GM19372 (cell line): ENCODE data around the gene TUBB1.

Experiments
- ATAC-seq: cut with Tn5 transposase; IDR thresholded peaks from one replicate; pipeline ENCODE4 v1.9.1; 2021; ENCODE audit warnings: mild to moderate bottlenecking, low read depth, moderate library complexity; ENCODE audit not compliant: unreplicated experiment

Gene TUBB1

DNA sequence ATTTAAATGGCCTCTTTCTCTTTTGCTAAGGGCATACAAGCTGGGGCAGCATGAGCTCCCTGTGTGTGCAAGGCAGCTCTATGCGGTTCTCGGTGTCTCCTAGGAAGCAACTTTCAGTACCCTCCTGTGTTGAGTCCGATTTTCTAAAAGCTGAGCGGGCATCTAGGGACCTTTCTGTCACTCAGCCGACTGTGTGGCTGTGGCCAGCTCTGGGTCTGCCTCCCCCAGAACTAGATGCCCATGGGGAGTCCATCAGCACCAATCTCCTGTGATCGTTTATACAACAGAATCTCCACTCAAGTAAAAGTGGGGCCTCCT, 30.7 kb upstream of the TUBB1 start:
- no peak for ATAC-seq

DNA sequence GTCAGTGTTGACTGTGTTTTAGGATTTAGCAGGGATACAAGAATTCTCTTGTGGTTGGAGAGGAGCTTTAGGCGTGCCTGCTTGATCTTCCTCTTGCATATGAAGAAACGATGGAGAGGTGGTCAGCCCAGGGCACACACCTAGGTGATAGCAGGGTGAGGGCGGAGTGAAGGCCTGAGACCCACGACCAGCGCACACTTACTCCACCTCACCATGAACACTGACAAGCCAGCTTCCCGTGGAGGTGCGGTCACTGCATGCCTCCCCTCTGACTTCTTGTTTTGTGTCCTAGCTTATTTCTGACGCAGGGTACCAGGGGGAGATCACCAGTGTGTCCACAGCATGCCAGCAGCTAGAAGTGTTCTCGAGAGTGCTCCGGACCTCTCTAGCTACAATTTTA, 30.0 kb upstream of the TUBB1 start:
- no peak for ATAC-seq

DNA sequence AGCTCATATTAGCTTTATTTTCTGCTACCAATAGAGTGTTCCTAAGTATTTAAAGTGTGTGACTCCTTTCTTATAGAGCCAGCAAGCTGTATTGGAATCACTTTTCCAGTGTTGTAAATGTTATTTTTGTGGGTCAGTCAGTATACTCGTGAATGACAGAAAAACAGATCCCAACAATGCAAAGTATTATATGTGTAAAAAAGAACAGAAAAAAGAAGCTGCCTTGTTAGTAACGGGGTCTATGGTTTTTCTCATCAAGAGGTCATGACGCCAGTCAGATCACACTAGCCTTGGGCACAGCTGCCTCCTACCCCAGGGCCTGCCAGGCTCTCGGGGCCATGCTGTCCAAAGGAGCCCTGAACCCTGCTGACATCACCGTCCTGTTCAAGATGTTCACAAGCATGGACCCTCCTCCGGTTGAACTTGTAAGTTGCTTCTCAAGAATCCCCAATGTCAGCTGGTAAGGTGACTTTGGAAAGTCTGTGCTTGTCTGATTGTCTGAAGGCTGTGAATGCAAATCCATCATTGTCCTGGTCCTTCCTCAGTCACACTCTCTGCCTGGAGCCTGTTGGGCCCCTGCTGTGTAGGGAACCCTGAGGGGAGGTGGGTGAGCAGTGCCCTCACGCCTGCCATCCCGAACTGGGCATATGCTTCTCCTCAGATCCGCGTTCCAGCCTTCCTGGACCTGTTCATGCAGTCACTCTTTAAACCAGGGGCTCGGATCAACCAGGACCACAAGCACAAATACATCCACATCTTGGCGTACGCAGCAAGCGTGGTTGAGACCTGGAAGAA, 28.4 kb upstream of the TUBB1 start:
- no peak for ATAC-seq

DNA sequence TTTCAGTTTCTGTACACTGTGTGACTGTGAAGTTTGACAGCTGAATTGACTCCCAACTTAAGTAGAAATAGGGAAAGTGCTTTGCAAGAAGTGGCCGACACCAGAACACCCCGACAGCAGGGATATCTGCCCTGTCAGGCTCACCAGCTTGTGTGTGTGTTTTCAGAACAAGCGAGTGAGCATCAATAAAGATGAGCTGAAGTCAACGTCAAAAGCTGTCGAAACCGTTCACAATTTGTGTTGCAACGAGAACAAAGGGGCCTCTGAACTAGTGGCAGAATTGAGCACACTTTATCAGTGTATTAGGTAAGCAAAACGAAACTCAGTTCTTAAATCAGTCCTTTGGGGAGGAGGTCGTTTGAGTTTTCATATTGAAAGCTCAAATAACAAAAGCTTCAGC, 27.5 kb upstream of the TUBB1 start:
- no peak for ATAC-seq

DNA sequence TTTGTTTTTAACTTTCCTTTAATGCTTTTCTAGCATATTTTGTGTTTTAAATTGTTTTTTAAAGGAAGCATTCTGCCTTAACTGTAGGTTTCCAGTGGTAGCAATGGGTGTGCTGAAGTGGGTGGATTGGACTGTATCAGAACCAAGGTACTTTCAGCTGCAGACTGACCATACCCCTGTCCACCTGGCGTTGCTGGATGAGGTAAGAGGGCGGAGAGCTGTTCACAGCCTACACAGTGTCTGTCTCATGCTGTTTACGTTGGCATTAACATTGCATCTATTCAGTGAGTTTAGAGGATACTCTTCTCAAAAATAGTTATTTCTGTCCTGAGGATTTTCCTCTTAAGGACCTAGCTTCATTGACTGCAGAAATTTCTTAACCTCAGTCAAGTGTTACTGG, 26.3 kb upstream of the TUBB1 start:
- ATAC-seq, result no peak

DNA sequence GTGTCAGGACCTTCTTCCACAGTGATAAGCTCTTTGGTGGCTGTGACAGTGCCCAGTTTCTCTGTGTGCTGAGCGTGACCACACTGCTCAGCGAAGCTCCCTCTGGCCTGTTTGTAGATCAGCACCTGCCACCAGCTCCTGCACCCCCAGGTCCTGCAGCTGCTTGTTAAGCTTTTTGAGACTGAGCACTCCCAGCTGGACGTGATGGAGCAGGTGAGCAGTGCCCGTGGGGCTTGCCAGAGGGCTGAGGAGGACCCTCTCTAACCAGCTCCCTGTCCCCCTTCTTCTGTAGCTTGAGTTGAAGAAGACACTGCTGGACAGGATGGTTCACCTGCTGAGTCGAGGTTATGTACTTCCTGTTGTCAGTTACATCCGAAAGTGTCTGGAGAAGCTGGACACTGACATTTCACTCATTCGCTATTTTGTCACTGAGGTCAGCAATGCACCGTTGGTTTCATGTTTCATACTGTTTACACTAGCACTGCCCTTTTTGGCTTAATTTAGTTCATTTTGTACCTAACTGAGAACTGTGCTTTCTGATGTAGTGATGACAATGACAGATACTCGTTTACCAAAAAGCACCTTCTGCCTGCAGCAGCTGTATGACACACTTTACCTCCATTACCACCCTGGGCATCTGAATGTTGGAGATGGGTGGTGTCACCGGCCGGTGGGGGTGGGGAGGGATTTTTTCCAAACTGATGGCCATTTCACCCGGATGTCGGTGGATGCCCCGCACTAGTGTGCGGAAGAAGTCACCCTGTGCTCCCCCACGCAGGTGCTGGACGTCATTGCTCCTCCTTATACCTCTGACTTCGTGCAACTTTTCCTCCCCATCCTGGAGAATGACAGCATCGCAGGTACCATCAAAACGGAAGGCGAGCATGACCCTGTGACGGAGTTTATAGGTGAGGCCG, 25.6 kb upstream of the TUBB1 start:
- ATAC-seq, result no peak

DNA sequence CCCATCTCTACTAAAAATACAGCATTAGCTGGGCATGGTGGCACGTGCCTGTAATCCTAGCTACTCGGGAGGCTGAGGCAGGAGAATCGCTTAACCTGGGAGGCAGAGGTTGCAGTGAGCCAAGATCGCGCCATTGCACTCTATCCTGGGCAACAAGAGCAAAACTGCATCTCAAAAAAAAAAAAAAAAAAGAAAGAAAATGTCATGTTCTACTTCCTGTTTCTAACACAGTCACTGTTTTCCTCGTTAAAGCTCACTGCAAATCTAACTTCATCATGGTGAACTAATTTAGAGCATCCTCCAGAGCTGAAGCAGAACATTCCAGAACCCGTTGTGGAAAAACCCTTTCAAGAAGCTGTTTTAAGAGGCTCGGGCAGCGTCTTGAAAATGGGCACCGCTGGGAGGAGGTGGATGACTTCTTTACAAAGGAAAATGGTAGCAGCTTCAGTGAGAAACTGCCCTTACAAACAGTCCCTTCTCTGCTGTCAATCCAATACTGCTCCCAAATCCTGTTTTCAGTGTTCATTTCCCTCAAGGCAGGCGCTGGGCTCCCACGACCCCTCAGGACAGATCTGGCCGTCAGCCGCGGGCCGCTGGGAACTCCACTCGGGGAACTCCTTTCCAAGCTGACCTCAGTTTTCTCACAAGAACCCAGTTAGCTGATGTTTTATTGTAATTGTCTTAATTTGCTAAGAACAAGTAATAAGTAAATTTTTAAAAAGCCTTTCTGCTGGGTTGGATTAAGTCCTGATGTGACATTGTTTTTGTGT, 24.7 kb upstream of the TUBB1 start:
- no peak for ATAC-seq

DNA sequence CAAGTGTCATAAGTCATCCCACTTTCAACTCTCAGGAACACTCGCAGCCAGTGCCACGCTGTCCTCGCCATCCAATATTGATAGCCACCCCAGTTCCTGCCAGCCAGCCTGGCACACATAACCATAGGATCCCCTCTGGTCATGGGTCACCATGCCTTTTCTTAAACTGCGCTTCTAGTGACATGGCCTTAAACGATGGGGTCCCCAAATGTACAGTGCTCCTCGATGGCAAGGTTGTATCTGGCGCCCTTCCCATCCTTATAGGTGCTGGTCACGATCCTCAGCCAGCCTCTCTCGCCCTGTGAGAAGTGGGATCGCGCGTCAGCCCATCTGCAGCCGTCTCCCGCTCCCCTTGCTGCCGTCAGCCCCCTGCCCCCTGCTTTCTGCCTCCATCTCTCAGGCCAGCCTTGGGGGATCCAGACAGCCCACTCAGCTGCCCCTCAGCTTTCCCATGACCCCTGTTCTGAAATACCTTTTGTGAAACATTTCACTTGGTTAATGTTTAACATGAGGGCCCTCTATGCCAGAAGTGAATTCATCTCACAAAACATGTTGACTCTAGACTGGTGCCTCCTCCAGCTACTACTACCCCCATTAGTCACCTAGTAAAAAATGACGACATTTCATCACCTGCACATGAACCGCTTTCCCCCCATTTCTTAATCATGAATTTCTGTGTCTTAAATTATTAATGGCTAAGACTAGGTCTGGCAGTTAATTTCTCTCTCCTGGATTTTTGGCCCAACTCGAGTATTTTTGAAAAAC, 23.6 kb upstream of the TUBB1 start:
- ATAC-seq, result no peak

DNA sequence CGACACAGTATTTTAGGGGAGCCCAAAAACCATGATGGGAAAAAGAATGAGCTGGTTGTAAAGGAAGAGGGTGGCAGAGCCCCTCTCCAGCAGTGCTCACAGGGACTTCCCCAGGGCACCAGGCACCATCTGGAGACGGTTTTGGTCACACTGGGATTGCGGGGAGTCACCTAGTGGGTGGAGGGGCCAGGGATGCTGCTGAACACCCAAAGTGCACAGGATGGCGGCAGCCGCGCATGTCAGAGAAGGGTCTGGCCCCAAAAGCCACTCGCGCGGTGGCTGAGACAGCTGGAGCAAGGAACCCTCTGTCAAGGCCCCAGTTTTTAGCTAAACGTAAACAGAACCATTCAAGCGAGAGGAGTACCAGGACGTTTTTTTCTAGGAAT, 23.0 kb upstream of the TUBB1 start:
- no peak for ATAC-seq

DNA sequence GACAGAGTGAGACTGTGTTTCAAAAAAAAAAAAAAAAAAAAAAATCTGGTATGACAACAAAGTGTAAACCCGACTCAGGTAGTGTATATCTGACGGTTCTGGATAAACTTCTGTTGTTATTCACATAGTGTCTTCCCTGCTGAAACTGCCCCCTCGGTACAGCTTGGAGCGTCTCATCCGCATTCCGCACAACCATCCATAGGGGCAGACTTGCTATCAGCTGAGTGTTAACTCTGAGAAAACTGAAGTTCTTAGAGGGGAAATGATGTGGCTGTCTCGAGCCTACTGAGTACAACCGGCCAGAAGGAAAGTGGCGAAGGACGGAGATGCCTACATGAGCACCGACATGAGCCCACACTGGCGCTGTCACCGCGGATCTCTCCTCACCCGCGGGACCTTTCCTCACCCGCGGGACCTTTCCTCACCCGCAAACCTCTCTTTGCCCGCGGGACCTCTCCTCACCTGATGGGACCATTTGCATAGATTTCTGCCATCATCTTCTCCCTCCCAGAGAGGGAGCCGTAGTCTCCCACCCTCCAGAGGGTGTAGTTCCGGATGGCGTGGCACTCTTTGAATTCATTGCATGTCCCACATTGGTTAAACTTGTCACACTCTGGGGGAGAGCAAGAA, 22.0 kb upstream of the TUBB1 start:
- ATAC-seq, result no peak

DNA sequence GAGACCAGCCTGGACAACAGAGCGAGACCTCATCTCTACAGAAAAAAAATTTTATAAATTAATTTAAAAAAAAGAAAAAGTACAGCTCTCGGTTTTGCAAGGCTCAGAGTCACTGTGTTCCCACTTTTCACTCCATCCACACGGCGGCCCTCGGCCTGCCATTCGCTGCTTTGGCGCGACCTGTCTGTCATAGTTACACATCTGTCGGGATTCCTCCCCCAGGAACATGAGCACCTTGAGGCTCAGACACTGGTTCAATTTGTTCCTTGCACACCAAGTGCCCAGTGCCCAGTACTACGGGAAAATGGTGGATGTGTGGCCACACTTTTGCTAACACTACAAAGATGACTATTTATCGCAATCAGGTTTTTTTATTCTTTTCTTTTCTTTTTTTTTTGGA, 20.6 kb upstream of the TUBB1 start:
- ATAC-seq, result no peak

DNA sequence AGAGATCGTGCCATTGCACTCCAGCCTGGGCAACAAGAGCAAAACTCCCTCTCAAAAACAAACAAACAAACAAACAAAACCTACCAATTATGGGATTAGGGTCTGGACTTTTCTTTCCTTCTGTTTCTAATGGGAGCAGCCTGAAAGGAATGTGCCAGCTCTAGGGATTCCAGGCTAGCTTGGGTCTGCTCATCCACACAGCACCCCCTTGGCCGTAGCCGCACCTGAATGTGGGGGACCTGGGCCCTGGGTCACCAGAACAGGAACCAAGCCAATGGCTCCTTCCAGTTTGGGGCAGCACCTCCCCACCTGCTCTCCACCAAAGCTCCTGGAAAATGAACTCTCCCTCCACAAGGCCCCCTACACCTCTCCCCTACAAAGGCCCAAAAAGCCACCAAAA, 18.9 kb upstream of the TUBB1 start:
- no peak for ATAC-seq

DNA sequence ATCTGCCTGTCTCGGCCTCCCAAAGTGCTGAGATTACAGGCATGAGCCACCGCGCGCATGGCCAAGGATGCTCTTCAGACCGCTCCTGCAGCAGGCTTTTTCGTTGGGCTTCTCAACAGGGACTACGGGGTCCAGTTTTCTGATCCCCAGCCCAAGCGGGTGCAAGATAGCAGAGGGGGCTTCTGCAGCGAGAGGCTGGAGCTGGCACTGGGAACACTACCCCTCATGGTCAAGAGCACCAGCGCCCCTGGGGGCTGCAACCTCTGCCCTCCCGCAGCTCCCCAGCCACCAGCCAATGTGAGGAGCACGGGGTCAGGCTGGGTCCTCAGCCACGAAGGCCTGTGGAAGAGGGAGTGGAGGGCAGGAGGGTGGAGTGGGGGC, 18.2 kb upstream of the TUBB1 start:
- no peak for ATAC-seq

DNA sequence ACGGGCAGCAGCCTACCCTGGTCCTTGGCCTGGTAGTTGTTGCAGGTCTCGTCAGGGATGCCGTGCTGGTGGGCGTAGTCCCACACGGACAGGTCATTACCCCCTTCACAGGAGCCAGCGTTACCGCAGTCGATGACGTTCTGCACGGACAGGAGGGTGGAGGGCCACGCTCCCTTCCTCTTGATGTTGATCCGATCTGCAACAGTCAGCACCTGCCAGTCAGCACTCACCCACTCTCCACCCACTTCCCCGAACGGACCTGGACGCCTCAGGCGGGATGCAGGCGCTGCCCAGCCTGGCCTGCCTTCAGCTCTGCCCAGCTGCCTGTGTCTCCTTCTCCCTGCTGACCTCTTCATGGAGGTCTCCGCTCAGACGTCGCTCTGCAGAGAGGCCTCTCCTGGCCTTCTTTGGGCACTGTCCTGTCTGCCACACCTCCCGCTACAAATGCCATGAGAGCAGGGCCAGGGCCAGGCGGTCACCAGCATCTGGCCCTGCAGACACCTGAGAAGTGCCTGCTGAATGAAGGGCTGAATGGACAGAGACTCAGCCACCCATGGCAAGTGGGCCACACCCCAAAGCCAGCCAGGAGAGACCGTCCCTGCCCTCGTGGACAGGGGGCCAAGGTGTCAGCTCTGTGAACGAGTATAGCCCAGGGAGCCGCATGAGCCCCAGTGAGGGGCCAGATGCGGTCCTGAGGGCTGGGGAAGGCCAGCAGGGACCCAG, 17.6 kb upstream of the TUBB1 start:
- no peak for ATAC-seq

DNA sequence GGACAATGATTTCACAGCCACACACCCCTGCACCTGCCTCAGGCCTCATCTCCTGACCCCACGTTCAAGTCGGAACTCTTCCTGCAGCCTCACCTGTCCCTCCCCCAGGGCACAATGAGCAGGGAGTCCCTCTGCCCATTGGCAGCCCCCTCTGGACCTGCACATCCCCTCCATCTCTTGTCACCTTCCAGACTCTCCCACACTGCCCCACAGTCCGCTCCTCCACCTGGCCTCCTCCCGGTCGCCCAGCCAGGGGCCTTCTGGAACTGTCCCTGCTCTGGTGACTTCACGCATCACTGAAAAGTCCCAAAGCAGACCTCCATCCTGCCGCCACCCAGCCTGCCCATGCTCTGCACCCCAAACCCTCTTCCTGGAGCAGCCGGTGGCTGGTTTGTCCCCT, 16.8 kb upstream of the TUBB1 start:
- ATAC-seq, result no peak

DNA sequence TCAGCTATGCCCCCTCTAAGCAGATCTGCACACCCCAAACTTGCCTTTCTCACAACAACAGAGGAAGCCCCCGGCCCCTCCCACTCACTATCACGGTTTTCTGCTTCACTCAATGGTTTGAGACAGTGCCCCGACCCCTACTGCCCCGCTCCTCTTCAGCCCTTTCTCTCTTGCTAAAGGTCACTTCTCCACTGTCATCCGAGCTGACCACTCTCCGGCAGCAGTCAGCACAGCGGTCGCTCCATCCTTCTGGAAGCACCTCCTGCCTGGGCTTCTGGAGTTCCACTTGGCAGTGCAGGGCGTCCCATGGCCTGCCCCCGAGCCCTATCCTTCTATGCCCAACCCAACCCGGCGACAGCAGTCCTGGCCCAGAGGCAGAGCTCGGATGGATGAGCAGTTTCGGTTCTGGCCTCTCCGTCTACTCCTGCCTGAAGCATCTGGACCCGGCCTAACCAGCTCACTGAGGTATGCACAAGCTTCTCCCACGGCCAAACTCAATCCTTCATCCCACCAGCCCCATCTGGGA, 16.3 kb upstream of the TUBB1 start:
- ATAC-seq, result no peak

DNA sequence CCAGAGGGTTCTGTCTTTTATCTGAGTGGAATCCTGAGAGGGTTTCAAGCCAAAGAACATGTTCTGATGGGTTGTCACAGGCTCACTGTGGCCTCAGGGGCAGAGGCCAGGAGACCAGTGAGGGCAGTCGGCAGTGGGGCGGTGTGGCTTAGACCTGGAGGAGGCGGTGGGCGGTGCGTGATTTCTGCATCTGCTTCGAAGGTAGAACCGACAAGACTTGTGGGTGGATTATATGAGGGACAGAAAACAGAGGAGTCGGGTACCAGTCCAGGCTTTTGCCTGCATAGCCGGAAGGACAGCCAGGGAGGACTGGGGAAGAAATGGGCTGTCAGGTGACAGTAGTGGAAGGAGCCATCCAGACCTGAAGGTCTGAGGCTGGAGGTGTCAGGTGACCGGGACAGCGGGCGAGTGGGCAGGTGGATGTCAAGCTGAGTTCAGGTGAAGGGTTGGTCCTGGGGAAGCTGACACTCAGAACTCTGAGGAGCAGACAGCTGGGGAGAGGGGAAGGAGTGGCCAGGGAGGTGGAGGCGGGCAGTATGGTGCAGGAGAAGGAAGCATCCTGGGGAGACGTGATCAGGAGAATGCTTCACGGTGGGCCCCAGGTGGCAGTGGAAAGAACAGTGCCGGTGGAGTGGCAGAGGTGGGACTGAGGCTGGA, 15.3 kb upstream of the TUBB1 start:
- ATAC-seq, result no peak

DNA sequence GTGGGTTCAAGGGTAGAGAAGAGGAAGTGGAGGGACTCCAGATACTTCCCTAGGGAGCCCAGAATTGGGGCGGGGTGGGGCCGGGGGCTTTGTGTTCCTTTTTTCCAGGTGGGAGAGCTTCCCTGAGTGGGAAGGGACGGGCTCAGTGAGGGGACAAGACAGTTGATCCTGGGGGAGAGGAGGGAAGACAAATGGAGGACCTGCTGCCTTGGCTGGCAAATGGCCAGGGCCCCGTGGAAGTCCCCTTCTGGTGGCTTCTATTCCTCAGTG, 14.8 kb upstream of the TUBB1 start:
- no peak for ATAC-seq
